ENCODE data around the gene CIB1.

The CIB1 gene

DNA sequence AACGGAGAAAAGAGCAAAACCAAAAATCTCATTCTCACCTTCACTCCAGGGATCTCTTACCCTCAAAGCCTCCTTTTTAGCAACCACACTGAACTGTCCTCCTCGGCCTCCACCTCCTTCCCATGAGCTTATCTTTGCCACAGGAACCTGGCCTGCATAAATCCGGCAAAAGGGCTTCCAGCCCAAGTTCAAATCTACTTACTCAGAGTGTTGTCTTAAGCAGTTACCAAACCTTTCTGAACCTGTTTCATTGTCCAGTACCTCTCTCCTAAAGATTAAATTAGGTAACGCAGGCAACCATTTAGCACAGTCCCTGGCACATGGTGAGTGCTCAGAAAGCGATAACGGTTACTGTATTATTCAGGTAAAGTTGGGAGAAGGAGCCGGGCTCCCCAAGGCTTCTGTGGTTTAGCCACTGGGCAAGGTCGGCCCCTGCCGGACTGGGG is 777 bp downstream of the CIB1 start:
- DNase-seq (ENCODE audit: extremely low read depth, insufficient read length), result no peak
- no peak for TF ChIP-seq CTCF (IDR thresholded peaks at IDR 0.05; ENCODE audit: insufficient read depth, low read length, poor library complexity, severe bottlenecking)
- Histone ChIP-seq H3K27me3 (replicated peaks; ENCODE audit: control insufficient read depth, insufficient read depth, low read length) (no peaks in the 10 kb centered on the region), H3K4me3 (replicated peaks; ENCODE audit: low read depth, low read length) (peak overlapping the region; percentile 90), H3K36me3 (ENCODE audit: control insufficient read depth, insufficient read depth, low read length) (peaks cover 18% of the 10 kb centered on the region)

- no peak for TF ChIP-seq CTCF (IDR thresholded peaks at IDR 0.05; ENCODE audit: insufficient read depth, low read length, poor library complexity, severe bottlenecking)
- DNase-seq (ENCODE audit: extremely low read depth, insufficient read length), result no peak
- H3K36me3 ChIP-seq (ENCODE audit: control insufficient read depth, insufficient read depth, low read length), result peaks cover 24% of the 10 kb centered on the region
- no peaks in the 10 kb centered on the region for H3K27me3 ChIP-seq (replicated peaks; ENCODE audit: control insufficient read depth, insufficient read depth, low read length)
- H3K4me3 ChIP-seq (replicated peaks; ENCODE audit: low read depth, low read length), result peak overlapping the region; percentile 90
Measured at GRCh38 chr15:90232196-90232595, 1.5 kb downstream of the CIB1 start.

- H3K36me3 ChIP-seq (ENCODE audit: control insufficient read depth, insufficient read depth, low read length), result peaks cover 24% of the 10 kb centered on the region
- TF ChIP-seq CTCF (IDR thresholded peaks at IDR 0.05; ENCODE audit: insufficient read depth, low read length, poor library complexity, severe bottlenecking), result no peak
- no peaks in the 10 kb centered on the region for H3K27me3 ChIP-seq (replicated peaks; ENCODE audit: control insufficient read depth, insufficient read depth, low read length)
- H3K4me3 ChIP-seq (replicated peaks; ENCODE audit: low read depth, low read length), result peak overlapping the region; percentile 90
- DNase-seq (ENCODE audit: extremely low read depth, insufficient read length), result peak; percentile 51
Measured at GRCh38 chr15:90231028-90232017, 2.4 kb downstream of the CIB1 start.

GRCh38 chr15:90230610-90231009 is 3.1 kb downstream of the CIB1 start:
- H3K27me3 ChIP-seq (replicated peaks; ENCODE audit: control insufficient read depth, insufficient read depth, low read length), result no peaks in the 10 kb centered on the region
- peak overlapping the region; percentile 12; the same call in 1 of the 2 replicates for H3K4me3 ChIP-seq (replicated peaks; ENCODE audit: low read depth, low read length)
- TF ChIP-seq CTCF (IDR thresholded peaks at IDR 0.05; ENCODE audit: insufficient read depth, low read length, poor library complexity, severe bottlenecking), result no peak
- peaks cover 26% of the 10 kb centered on the region for H3K36me3 ChIP-seq (ENCODE audit: control insufficient read depth, insufficient read depth, low read length)
- DNase-seq (ENCODE audit: extremely low read depth, insufficient read length), result no peak

DNA sequence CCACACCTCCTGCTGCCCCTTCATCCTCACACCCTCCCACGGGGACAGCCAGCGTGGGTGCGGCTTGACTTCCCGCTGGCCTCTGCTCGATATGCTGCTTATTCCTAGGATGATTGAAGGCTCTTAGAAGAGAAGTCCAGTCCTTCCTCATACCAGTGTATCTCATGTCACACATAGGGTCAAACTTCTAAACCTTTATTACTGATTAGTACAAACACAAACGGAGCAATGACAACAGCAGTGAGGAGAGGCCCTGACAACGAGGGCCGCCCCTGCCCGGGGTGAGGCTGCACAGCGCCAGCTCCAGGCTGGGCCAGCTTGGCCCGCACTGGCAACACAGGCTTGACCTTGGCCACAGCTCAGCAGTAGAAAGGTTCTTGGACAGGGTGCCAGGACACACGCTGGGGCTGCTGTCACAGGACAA is 3.7 kb downstream of the CIB1 start:
- TF ChIP-seq CTCF (IDR thresholded peaks at IDR 0.05; ENCODE audit: insufficient read depth, low read length, poor library complexity, severe bottlenecking), result no peak
- Histone ChIP-seq H3K27me3 (replicated peaks; ENCODE audit: control insufficient read depth, insufficient read depth, low read length) (no peaks in the 10 kb centered on the region), H3K36me3 (ENCODE audit: control insufficient read depth, insufficient read depth, low read length) (peaks cover 30% of the 10 kb centered on the region), H3K4me3 (replicated peaks; ENCODE audit: low read depth, low read length) (no peak overlapping the region)
- no peak for DNase-seq (ENCODE audit: extremely low read depth, insufficient read length)
